Gastrocnemius medialis (tissue), 4 donors: ENCODE results near the gene PLEKHM2. TPM values are rescaled to one million over a fixed set of nuclear protein-coding genes. Genes with fewer than 3 reads are reported as not detected.

Source experiments
- ATAC-seq, 2 donors: fragments of 150-250 bp; one replicate each; pipeline ENCODE4 v1.9.1; 2016
- DNase-seq, 2 donors: peaks; one replicate each; pipeline ENCODE4 v3.0.0-alpha.2; 2019
- H3K27ac ChIP-seq, 4 donors: fragments of 200-600 bp; sonication (generic); 1 replicate in 1 of 4; 2 replicates in 3 of 4; pipeline ENCODE4 v1.5.1; 2016 to 2018; ENCODE audit warnings: mild to moderate bottlenecking in 2 of 4, moderate library complexity in 1 of 4
- H3K27me3 ChIP-seq, 3 donors: fragments of 200-600 bp; sonication (generic) in 2 of 3; 1 replicate in 1 of 3; 2 replicates in 2 of 3; pipeline versions ENCODE4 v1.5.1 to v1.6.0; 2016 to 2019; ENCODE audit warnings: mild to moderate bottlenecking in 1 of 3, moderate library complexity in 1 of 3
- H3K36me3 ChIP-seq, 2 donors: fragments of 200-600 bp; sonication (generic) in 1 of 2; one replicate each; pipeline ENCODE4 v1.5.1; 2017 to 2018
- H3K4me1 ChIP-seq, 2 donors: fragments of 200-600 bp; sonication (generic) in 1 of 2; one replicate each; pipeline ENCODE4 v1.5.1; 2016 to 2017; ENCODE audit warnings: mild to moderate bottlenecking in 2 of 2
- H3K4me3 ChIP-seq, 4 donors: fragments of 200-600 bp; sonication (generic) in 3 of 4; 1 replicate in 1 of 4; 2 replicates in 3 of 4; pipeline ENCODE4 v1.5.1; 2016 to 2019; ENCODE audit warnings: mild to moderate bottlenecking in 2 of 4
- H3K9me3 ChIP-seq, 3 donors: fragments of 200-600 bp; sonication (generic) in 2 of 3; 1 replicate in 1 of 3; 2 replicates in 2 of 3; pipeline ENCODE4 v1.5.1; 2016 to 2019
- CTCF ChIP-seq, 5 experiments: fragments of 450-650 bp in 3 of 5; fragments of 200-600 bp in 2 of 5; sonication (generic) in 2 of 5; IDR thresholded peaks in 4 of 5; conservative IDR thresholded peaks in 1 of 5; 1 replicate in 4 of 5; 2 replicates in 1 of 5; pipeline ENCODE4 v1.5.1; 2016 to 2019; ENCODE audit warnings: antibody characterized with exemption in 5 of 5, mild to moderate bottlenecking in 3 of 5, moderate library complexity in 3 of 5
- POLR2A ChIP-seq, 2 donors: fragments of 450-650 bp; IDR thresholded peaks; one replicate each; pipeline ENCODE4 v1.6.1; 2017; ENCODE audit warnings: antibody characterized with exemption in 2 of 2, mild to moderate bottlenecking in 2 of 2, moderate library complexity in 2 of 2
- in situ Hi-C, 4 donors: fragments of 200-750 bp; cut with MboI; loops; one replicate each; pipeline versions ENCODE4 v1.15.0 to v1.8.0; 2017; ENCODE audit warnings: low sequenced_read_pairs in 4 of 4
- intact Hi-C: fragments of 100-400 bp; cut with DNase I; formaldehyde crosslinking; loops from one replicate; pipeline ENCODE4 v1.15.1; 2023; ENCODE audit warnings: low total_unique reads
- total RNA-seq, 4 donors: library from RNA; depleted of rRNA; stranded (reverse); fragments of >200 nt; gene quantifications; one replicate each; pipeline versions ENCODE4 v1.1.0 to v1.2.3, GENCODE V29; 2016

PLEKHM2 gene
- total RNA-seq, 4 donors from 2014 or later: 86.7 to 170 (median 144) TPM

- H3K27me3 ChIP-seq: no peaks in the 10 kb centered on the region
- H3K27ac ChIP-seq: peak overlapping the region; percentile 85 to 98 (median 93)
- peak; percentile 74 to 78 for ATAC-seq
- no peaks in the 10 kb centered on the region for H3K9me3 ChIP-seq
- in situ Hi-C loops (no loop called here), intact Hi-C loops (loop anchor here (5.0 kb wide), 1 partner anchor 63 kb away; the partner anchor contains the start of gene DDI2)
- TF ChIP-seq CTCF (IDR thresholded peaks at IDR 0.05 in 4 of 5, conservative IDR thresholded peaks at IDR 0.05 in 1 of 5) (no peak), POLR2A (IDR thresholded peaks at IDR 0.05) (no peak)
- DNase-seq: peak in 1 of 2 donors; percentile 33
- no peak overlapping the region for H3K4me3 ChIP-seq
- peaks cover 37 to 47% of the 10 kb centered on the region in 2 donors for H3K4me1 ChIP-seq
- no peaks in the 10 kb centered on the region for H3K36me3 ChIP-seq
Measured at GRCh38 chr1:15680561-15681348, 3.4 kb upstream of the PLEKHM2 start.

- peak; percentile 65 to 71 for ATAC-seq
- H3K4me1 ChIP-seq: peaks cover 44 to 47% of the 10 kb centered on the region in 2 donors
- intact Hi-C loops (loop anchor here (5.0 kb wide), 1 partner anchor 64 kb away; the partner anchor contains the start of gene DDI2), in situ Hi-C loops (no loop called here)
- no peaks in the 10 kb centered on the region for H3K27me3 ChIP-seq
- DNase-seq: peak; percentile 63 to 85
- H3K9me3 ChIP-seq: no peaks in the 10 kb centered on the region
- TF ChIP-seq CTCF (IDR thresholded peaks at IDR 0.05 in 4 of 5, conservative IDR thresholded peaks at IDR 0.05 in 1 of 5) (no peak), POLR2A (IDR thresholded peaks at IDR 0.05) (peak; percentile 73 to 75)
- peak overlapping the region in 2 of 4 donors; percentile 2 to 20 for H3K4me3 ChIP-seq
- peak overlapping the region; percentile 85 to 98 (median 93) for H3K27ac ChIP-seq
- H3K36me3 ChIP-seq: no peaks in the 10 kb centered on the region
Measured at GRCh38 chr1:15681349-15682292, 2.5 kb upstream of the PLEKHM2 start.

GRCh38 chr1:15682936-15683341 lies 1.2 kb upstream of the PLEKHM2 start:
- H3K27ac ChIP-seq: peak overlapping the region; percentile 85 to 98 (median 93)
- DNase-seq: no peak
- intact Hi-C loops: loop anchor here (5.0 kb wide), 1 partner anchor 66 kb away; the partner anchor contains the start of gene DDI2
- no peaks in the 10 kb centered on the region for H3K36me3 ChIP-seq
- peak overlapping the region in 1 of 4 donors; percentile 66 for H3K4me3 ChIP-seq
- no peak for ATAC-seq
- no peak for TF ChIP-seq CTCF (IDR thresholded peaks at IDR 0.05 in 4 of 5, conservative IDR thresholded peaks at IDR 0.05 in 1 of 5)
- H3K9me3 ChIP-seq: no peaks in the 10 kb centered on the region
- no peaks in the 10 kb centered on the region for H3K27me3 ChIP-seq
- peaks cover 53 to 57% of the 10 kb centered on the region in 2 donors for H3K4me1 ChIP-seq
- in situ Hi-C loops: no loop called here

GRCh38 chr1:15683345-15684039 lies 628 bp upstream of the PLEKHM2 start:
- no peak for DNase-seq
- H3K9me3 ChIP-seq: no peaks in the 10 kb centered on the region
- intact Hi-C loops: loop anchor here (5.0 kb wide), 1 partner anchor 66 kb away; the partner anchor contains the start of gene DDI2
- peaks cover 53 to 57% of the 10 kb centered on the region in 2 donors for H3K4me1 ChIP-seq
- no peaks in the 10 kb centered on the region for H3K36me3 ChIP-seq
- in situ Hi-C loops: no loop called here
- TF ChIP-seq POLR2A (IDR thresholded peaks at IDR 0.05) (no peak), CTCF (IDR thresholded peaks at IDR 0.05 in 4 of 5, conservative IDR thresholded peaks at IDR 0.05 in 1 of 5) (no peak)
- no peak for ATAC-seq
- H3K4me3 ChIP-seq: peak overlapping the region; percentile 66 to 80 (median 72)
- no peaks in the 10 kb centered on the region for H3K27me3 ChIP-seq
- H3K27ac ChIP-seq: peak overlapping the region; percentile 85 to 98 (median 93)
